ENCODE data around the gene UQCRHL. TPM values are rescaled to one million over a fixed set of nuclear protein-coding genes. Genes with fewer than 3 reads are reported as not detected.

Gene UQCRHL
- total and polyA plus RNA-seq, 11 donors = 2.0 to 9.8 (median 4.2) TPM

GRCh38 chr1:15758343-15758931 is 49.0 kb downstream of the UQCRHL start, which contains the start of gene FBLIM1:
FBLIM1 (plus strand) TSS chr1:15758795; CDS start chr1:15764984, 6,189 bp downstream.
- Histone ChIP-seq H3K4me3 (peak within 1 kb of the TSS; percentile 66 to 95 (median 72)), H3K36me3 (no peaks in the 10 kb centered on the region), H3K27ac (peak within 1 kb of the TSS; percentile 65 to 87 (median 82)), H3K27me3 (peaks cover 0 to 56% (median 3%) of the 10 kb centered on the region in 9 donors), H3K9me3 (no peaks in the 10 kb centered on the region), H3K4me1 (peaks cover 0 to 62% (median 42%) of the 10 kb centered on the region in 12 donors)
- TF ChIP-seq POLR2A (IDR thresholded peaks at IDR 0.05) (no peak), CTCF (IDR thresholded peaks at IDR 0.05) (no peak)
- 3 to 23% (median 9%) methylated on average over 10 to 57 of the region's 58 CpGs for WGBS, 4 donors
- ATAC-seq (peak in 2 of 4 donors; percentile 23 to 36), DNase-seq (peak in 1 of 5 donors; percentile 50)
- intact Hi-C loops (cut with DNase I) = loop anchor here in 2 of 10 donors (2.0 to 10.0 kb wide), 2 partner anchors 20 to 164 kb away; no protein-coding TSS in a partner anchor

GRCh38 chr1:15757575-15758342 is 49.7 kb downstream of the UQCRHL start:
- 20 to 28% (median 21%) methylated on average over 19 to 24 of the region's 24 CpGs for WGBS, 4 donors
- ATAC-seq = peak in 3 of 4 donors; percentile 2 to 8 (median 3)
- peak in 2 of 5 donors; percentile 52 to 55 for DNase-seq
- peaks cover 0 to 57% (median 41%) of the 10 kb centered on the region in 12 donors for H3K4me1 ChIP-seq
- no peaks in the 10 kb centered on the region for H3K9me3 ChIP-seq
- peak overlapping the region in 9 of 12 donors; percentile 37 to 87 (median 82) for H3K27ac ChIP-seq
- TF ChIP-seq POLR2A (IDR thresholded peaks at IDR 0.05) = no peak
- no peak for TF ChIP-seq CTCF (IDR thresholded peaks at IDR 0.05)
- peak overlapping the region in 10 of 12 donors; percentile 66 to 95 (median 72) for H3K4me3 ChIP-seq
- H3K36me3 ChIP-seq = no peaks in the 10 kb centered on the region
- intact Hi-C loops (cut with DNase I) = loop anchor here in 2 of 10 donors (2.0 to 10.0 kb wide), 2 partner anchors 19 to 163 kb away; no protein-coding TSS in a partner anchor
- peaks cover 0 to 56% (median 3%) of the 10 kb centered on the region in 9 donors for H3K27me3 ChIP-seq

Other genes starting within 250 kb of the UQCRHL start
- gene AGMAT, start 222.6 kb downstream of the UQCRHL start, total RNA-seq = under 1 TPM in 3 of 9 donors, not detected in 6; 0.22 to 0.53 (median 0.23) TPM
- under 1 TPM; 0.08 to 0.12 TPM for gene AGMAT, start 222.6 kb downstream of the UQCRHL start, polyA plus RNA-seq
- gene DDI2, start 190.2 kb downstream of the UQCRHL start, total RNA-seq = 10 to 100 TPM; 15.0 to 33.5 (median 24.5) TPM
- gene DDI2, start 190.2 kb downstream of the UQCRHL start, polyA plus RNA-seq = 1 to 10 TPM; 6.2 to 9.4 TPM
- gene PLEKHM2, start 123.3 kb downstream of the UQCRHL start, total RNA-seq = 100 to 1,000 TPM in 2 of 9 donors, 10 to 100 TPM in 7; 69.9 to 150 (median 84.4) TPM
- 100 to 1,000 TPM in 1 of 2 donors, 10 to 100 TPM in 1; 83.1 to 104 TPM for gene PLEKHM2, start 123.3 kb downstream of the UQCRHL start, polyA plus RNA-seq
- 10 to 100 TPM in 6 of 9 donors, 1 to 10 TPM in 3; 4.8 to 71.2 (median 17.8) TPM for gene SLC25A34, start 71.4 kb downstream of the UQCRHL start, total RNA-seq
- gene SLC25A34, start 71.4 kb downstream of the UQCRHL start, polyA plus RNA-seq = 10 to 100 TPM in 1 of 2 donors, 1 to 10 TPM in 1; 1.6 to 25.9 TPM
- not detected for gene TMEM82, start 65.2 kb downstream of the UQCRHL start, total RNA-seq
- not detected for gene TMEM82, start 65.2 kb downstream of the UQCRHL start, polyA plus RNA-seq
- gene FBLIM1, start 48.9 kb downstream of the UQCRHL start, total RNA-seq = 100 to 1,000 TPM in 1 of 9 donors, 10 to 100 TPM in 8; 49.3 to 103 (median 73.8) TPM
- gene FBLIM1, start 48.9 kb downstream of the UQCRHL start, polyA plus RNA-seq = 10 to 100 TPM; 31.6 to 58.4 TPM
- 10 to 100 TPM; 18.3 to 41.5 (median 31.3) TPM for gene SPEN, start 40.1 kb upstream of the UQCRHL start, total RNA-seq
- 10 to 100 TPM; 11.0 to 20.2 TPM for gene SPEN, start 40.1 kb upstream of the UQCRHL start, polyA plus RNA-seq
- gene ZBTB17, start 168.5 kb upstream of the UQCRHL start, total RNA-seq = 10 to 100 TPM; 14.5 to 29.2 (median 20.7) TPM
- gene ZBTB17, start 168.5 kb upstream of the UQCRHL start, polyA plus RNA-seq = 10 to 100 TPM; 26.5 to 28.2 TPM
- 1 to 10 TPM in 1 of 9 donors, under 1 TPM in 7, not detected in 1; 0.08 to 1.7 (median 0.21) TPM for gene SRARP, start 196.6 kb upstream of the UQCRHL start, total RNA-seq
- 1 to 10 TPM in 1 of 2 donors, under 1 TPM in 1; 0.32 to 1.1 TPM for gene SRARP, start 196.6 kb upstream of the UQCRHL start, polyA plus RNA-seq
- gene HSPB7, start 210.4 kb upstream of the UQCRHL start, total RNA-seq = over 10,000 TPM in 1 of 9 donors, 1,000 to 10,000 TPM in 8; 2,598 to 10,910 (median 4,655) TPM
- gene HSPB7, start 210.4 kb upstream of the UQCRHL start, polyA plus RNA-seq = 1,000 to 10,000 TPM; 7,048 to 8,299 TPM
- 1 to 10 TPM in 1 of 9 donors, under 1 TPM in 6, not detected in 2; 0.25 to 1.1 (median 0.53) TPM for gene CLCNKA, start 214.4 kb upstream of the UQCRHL start, total RNA-seq
- under 1 TPM; 0.25 to 0.95 TPM for gene CLCNKA, start 214.4 kb upstream of the UQCRHL start, polyA plus RNA-seq
- 1 to 10 TPM in 8 of 9 donors, under 1 TPM in 1; 0.51 to 2.7 (median 1.8) TPM for gene CLCNKB, start 236.1 kb upstream of the UQCRHL start, total RNA-seq
- gene CLCNKB, start 236.1 kb upstream of the UQCRHL start, polyA plus RNA-seq = 1 to 10 TPM in 1 of 2 donors, under 1 TPM in 1; 0.50 to 1.5 TPM

Measured in heart left ventricle (tissue), 16 donors.